COR-L47 (cell line): ENCODE data around the gene SIX3.
A peak's percentile ranks its signal among the peaks of the same experiment; 100 is the strongest.

ENCODE experiments used
- DNase-seq: peaks from one replicate; lab custom pipeline; 2025; lab: John Stamatoyannopoulos, UW

Gene SIX3

GRCh38 chr2:44931198-44931780 is 10.2 kb upstream of the SIX3 start:
- no peak for DNase-seq

GRCh38 chr2:44932079-44932478 is 9.4 kb upstream of the SIX3 start:
- DNase-seq: no peak

GRCh38 chr2:44932564-44933392 is 8.7 kb upstream of the SIX3 start:
- no peak for DNase-seq

GRCh38 chr2:44933434-44933951 is 8.0 kb upstream of the SIX3 start:
- DNase-seq: no peak

GRCh38 chr2:44934038-44934982 is 7.2 kb upstream of the SIX3 start:
- DNase-seq: peak; percentile 31

- DNase-seq: no peak
Observed at GRCh38 chr2:44934983-44935728, 6.3 kb upstream of the SIX3 start.

- DNase-seq: no peak
Observed at GRCh38 chr2:44935729-44936098, 5.8 kb upstream of the SIX3 start.

GRCh38 chr2:44936275-44936674 is 5.2 kb upstream of the SIX3 start:
- DNase-seq: no peak

GRCh38 chr2:44936715-44937687 is 4.5 kb upstream of the SIX3 start:
- DNase-seq: no peak

GRCh38 chr2:44937688-44938240 is 3.7 kb upstream of the SIX3 start:
- no peak for DNase-seq

- no peak for DNase-seq
Observed at GRCh38 chr2:44938287-44939105, 3.0 kb upstream of the SIX3 start.

- DNase-seq: no peak
Observed at GRCh38 chr2:44939106-44940048, 2.1 kb upstream of the SIX3 start.

GRCh38 chr2:44940049-44940494 is 1.4 kb upstream of the SIX3 start:
- no peak for DNase-seq

- no peak for DNase-seq
Observed at GRCh38 chr2:44940732-44941464, 604 bp upstream of the SIX3 start.

- no peak for DNase-seq
Observed at GRCh38 chr2:44942304-44943030, 965 bp downstream of the SIX3 start.

- no peak for DNase-seq
Observed at GRCh38 chr2:44943031-44943692, 1.7 kb downstream of the SIX3 start.
